Chondrocyte (in vitro differentiated cells): Measurements from ENCODE around the gene HMGCS2. TPM values are rescaled to one million over a fixed set of nuclear protein-coding genes. Genes with fewer than 3 reads are reported as not detected.

ENCODE experiments used
- DNase-seq: peaks from one replicate; pipeline ENCODE4 v3.0.0; 2021; ENCODE audit warnings: mixed read lengths, low spot score
- H3K27ac Mint-ChIP-seq: one replicate; pipeline ENCODE4 v1.8.0; 2021; ENCODE audit warnings: mild to moderate bottlenecking, moderate library complexity, mixed read lengths; ENCODE audit not compliant: unreplicated experiment
- H3K27me3 Mint-ChIP-seq: 2 replicates; pipeline ENCODE4 v1.8.0; 2021; ENCODE audit warnings: low read depth, mixed read lengths
- H3K36me3 Mint-ChIP-seq: 2 replicates; pipeline ENCODE4 v1.8.0; 2021; ENCODE audit warnings: low read depth, mixed read lengths
- H3K4me1 Mint-ChIP-seq: 2 replicates; pipeline ENCODE4 v1.8.0; 2021; ENCODE audit warnings: low read depth, mild to moderate bottlenecking, mixed read lengths
- H3K4me3 Mint-ChIP-seq: one replicate; pipeline ENCODE4 v1.8.0; 2021; ENCODE audit warnings: mild to moderate bottlenecking, moderate library complexity, mixed read lengths; ENCODE audit not compliant: unreplicated experiment
- H3K9me3 Mint-ChIP-seq: 2 replicates; pipeline ENCODE4 v1.8.0; 2021; ENCODE audit warnings: low read depth, mixed read lengths
- total RNA-seq: library from RNA; stranded (reverse); gene quantifications from 3 replicates; pipeline ENCODE4 v1.2.1, GENCODE V29; 2021
- TF ChIP-seq, protein P1 (sequence below): fragments of 200-600 bp; sonication (generic); IDR thresholded peaks from 2 replicates; pipeline ENCODE4 v1.5.0; 2021; ENCODE audit warnings: antibody characterized with exemption, mild to moderate bottlenecking, moderate library complexity

Gene HMGCS2
- total RNA-seq, 1 donor from 2014 or later: not detected

DNA sequence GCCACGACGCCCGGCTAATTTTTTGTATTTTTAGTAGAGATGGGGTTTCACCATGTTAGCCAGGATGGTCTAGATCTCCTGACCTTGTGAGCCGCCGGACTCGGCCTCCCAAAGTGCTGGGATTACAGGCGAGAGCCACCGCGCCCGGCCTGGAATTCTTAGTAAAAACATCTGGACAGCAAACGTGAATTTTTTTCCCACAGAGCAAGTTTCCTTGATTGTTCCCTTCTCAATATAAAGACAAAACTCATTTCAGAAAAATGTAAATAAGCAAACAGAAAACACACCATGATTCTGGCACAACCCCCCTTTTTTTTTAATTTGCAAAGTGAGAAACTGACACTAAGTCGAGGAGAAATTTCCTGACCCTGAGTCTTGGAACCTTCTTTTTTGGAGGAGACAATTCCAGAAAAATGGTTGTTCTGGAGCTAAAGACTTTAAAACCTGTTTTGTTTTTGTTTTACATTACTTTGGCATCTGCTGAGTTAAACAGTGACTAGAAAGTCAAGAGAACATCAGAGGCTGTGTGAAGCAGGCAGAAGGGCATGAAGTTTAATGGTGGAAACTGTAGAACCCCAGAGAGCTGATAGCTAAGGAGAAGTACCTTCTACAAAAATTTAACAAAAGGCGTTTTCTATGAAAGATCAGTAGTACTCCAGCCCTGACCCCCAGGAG, 10.3 kb upstream of the HMGCS2 start:
- H3K4me3 Mint-ChIP-seq: no peak overlapping the region
- H3K27ac Mint-ChIP-seq: no peak overlapping the region
- no peak for DNase-seq
- H3K36me3 Mint-ChIP-seq: no peaks in the 10 kb centered on the region
- H3K9me3 Mint-ChIP-seq: no peaks in the 10 kb centered on the region
- H3K27me3 Mint-ChIP-seq: peaks cover 18% of the 10 kb centered on the region
- no peaks in the 10 kb centered on the region for H3K4me1 Mint-ChIP-seq
- TF ChIP-seq, protein P1, sequence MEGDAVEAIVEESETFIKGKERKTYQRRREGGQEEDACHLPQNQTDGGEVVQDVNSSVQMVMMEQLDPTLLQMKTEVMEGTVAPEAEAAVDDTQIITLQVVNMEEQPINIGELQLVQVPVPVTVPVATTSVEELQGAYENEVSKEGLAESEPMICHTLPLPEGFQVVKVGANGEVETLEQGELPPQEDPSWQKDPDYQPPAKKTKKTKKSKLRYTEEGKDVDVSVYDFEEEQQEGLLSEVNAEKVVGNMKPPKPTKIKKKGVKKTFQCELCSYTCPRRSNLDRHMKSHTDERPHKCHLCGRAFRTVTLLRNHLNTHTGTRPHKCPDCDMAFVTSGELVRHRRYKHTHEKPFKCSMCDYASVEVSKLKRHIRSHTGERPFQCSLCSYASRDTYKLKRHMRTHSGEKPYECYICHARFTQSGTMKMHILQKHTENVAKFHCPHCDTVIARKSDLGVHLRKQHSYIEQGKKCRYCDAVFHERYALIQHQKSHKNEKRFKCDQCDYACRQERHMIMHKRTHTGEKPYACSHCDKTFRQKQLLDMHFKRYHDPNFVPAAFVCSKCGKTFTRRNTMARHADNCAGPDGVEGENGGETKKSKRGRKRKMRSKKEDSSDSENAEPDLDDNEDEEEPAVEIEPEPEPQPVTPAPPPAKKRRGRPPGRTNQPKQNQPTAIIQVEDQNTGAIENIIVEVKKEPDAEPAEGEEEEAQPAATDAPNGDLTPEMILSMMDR: no peak

- Mint-ChIP-seq H3K27me3 (peaks cover 12% of the 10 kb centered on the region), H3K36me3 (no peaks in the 10 kb centered on the region), H3K9me3 (no peaks in the 10 kb centered on the region), H3K27ac (no peak overlapping the region), H3K4me1 (peaks cover 5% of the 10 kb centered on the region), H3K4me3 (no peak overlapping the region)
- TF ChIP-seq, protein P1: no peak
- DNase-seq: no peak
Observed at GRCh38 chr1:119778359-119778758, 9.7 kb upstream of the HMGCS2 start.

- H3K4me1 Mint-ChIP-seq: peaks cover 5% of the 10 kb centered on the region
- no peak overlapping the region for H3K4me3 Mint-ChIP-seq
- H3K36me3 Mint-ChIP-seq: no peaks in the 10 kb centered on the region
- peaks cover 5% of the 10 kb centered on the region for H3K27me3 Mint-ChIP-seq
- no peaks in the 10 kb centered on the region for H3K9me3 Mint-ChIP-seq
- H3K27ac Mint-ChIP-seq: no peak overlapping the region
- DNase-seq: no peak
- TF ChIP-seq, protein P1: no peak
Observed at GRCh38 chr1:119774746-119775490, 6.2 kb upstream of the HMGCS2 start.

- TF ChIP-seq, protein P1: no peak
- Mint-ChIP-seq H3K27me3 (no peaks in the 10 kb centered on the region), H3K4me3 (no peak overlapping the region), H3K4me1 (peaks cover 5% of the 10 kb centered on the region), H3K27ac (no peak overlapping the region), H3K9me3 (no peaks in the 10 kb centered on the region), H3K36me3 (no peaks in the 10 kb centered on the region)
- DNase-seq: no peak
Observed at GRCh38 chr1:119773711-119774241, 5.1 kb upstream of the HMGCS2 start.

GRCh38 chr1:119772298-119772697, 3.6 kb upstream of the HMGCS2 start:
- TF ChIP-seq, protein P1: no peak
- no peak for DNase-seq
- H3K27me3 Mint-ChIP-seq: peaks cover 3% of the 10 kb centered on the region
- no peak overlapping the region for H3K27ac Mint-ChIP-seq
- no peaks in the 10 kb centered on the region for H3K36me3 Mint-ChIP-seq
- H3K4me1 Mint-ChIP-seq: peaks cover 5% of the 10 kb centered on the region
- H3K4me3 Mint-ChIP-seq: no peak overlapping the region
- no peaks in the 10 kb centered on the region for H3K9me3 Mint-ChIP-seq
